ENCODE data around the gene C1QL4. TPM values are rescaled to one million over a fixed set of nuclear protein-coding genes. Genes with fewer than 3 reads are reported as not detected.

The C1QL4 gene
- total RNA-seq, 1 experiment from 2014 or later: 3.6 TPM

DNA sequence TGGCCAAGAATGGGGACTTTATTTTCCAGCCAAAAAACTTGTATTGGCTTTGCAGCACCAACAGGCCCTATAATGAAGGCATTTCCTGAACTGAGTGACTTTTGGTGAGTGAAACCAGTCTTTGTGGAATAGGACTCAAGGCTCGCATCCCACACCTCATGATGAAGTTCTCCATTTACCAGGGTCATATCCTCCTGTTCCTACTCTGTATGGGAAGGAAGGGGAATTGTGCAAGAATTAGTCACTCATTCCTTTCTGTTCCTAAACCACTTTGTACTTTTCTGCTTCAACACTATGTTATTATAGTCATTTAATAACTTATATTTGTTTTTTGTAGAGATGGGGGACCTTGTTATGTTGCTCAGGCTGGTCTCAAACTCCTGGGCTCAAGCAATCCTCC, 28.0 kb upstream of the C1QL4 start:
- Mint-ChIP-seq H3K4me1 (ENCODE audit: low read depth, unreplicated experiment) (no peaks in the 10 kb centered on the region), H3K36me3 (ENCODE audit: insufficient read depth, unreplicated experiment) (peaks cover 12% of the 10 kb centered on the region), H3K27ac (ENCODE audit: unreplicated experiment) (no peak overlapping the region), H3K9me3 (ENCODE audit: unreplicated experiment) (no peaks in the 10 kb centered on the region), H3K27me3 (ENCODE audit: insufficient read depth, unreplicated experiment) (no peaks in the 10 kb centered on the region), H3K4me3 (ENCODE audit: unreplicated experiment) (no peak overlapping the region)
- Histone ChIP-seq H3K27me3 (replicated peaks; ENCODE audit: control insufficient read depth, insufficient read depth, low read length) (no peaks in the 10 kb centered on the region), H3K4me1 (peaks cover 13% of the 10 kb centered on the region), H3K36me3 (ENCODE audit: control insufficient read depth, insufficient read depth, low read length) (no peaks in the 10 kb centered on the region), H3K9me3 (no peaks in the 10 kb centered on the region), H3K4me3 (ENCODE audit: low read depth, low read length) (no peak overlapping the region)
- ChIA-PET POLR2A (no interaction called here), CTCF (interaction anchor here (0.6 kb wide), 1 partner anchor 33 kb away, joined by 3 read pairs; no protein-coding TSS in a partner anchor)
- no TSS peak for BruUV-seq (replicated peaks)
- TF ChIP-seq, protein P1, sequence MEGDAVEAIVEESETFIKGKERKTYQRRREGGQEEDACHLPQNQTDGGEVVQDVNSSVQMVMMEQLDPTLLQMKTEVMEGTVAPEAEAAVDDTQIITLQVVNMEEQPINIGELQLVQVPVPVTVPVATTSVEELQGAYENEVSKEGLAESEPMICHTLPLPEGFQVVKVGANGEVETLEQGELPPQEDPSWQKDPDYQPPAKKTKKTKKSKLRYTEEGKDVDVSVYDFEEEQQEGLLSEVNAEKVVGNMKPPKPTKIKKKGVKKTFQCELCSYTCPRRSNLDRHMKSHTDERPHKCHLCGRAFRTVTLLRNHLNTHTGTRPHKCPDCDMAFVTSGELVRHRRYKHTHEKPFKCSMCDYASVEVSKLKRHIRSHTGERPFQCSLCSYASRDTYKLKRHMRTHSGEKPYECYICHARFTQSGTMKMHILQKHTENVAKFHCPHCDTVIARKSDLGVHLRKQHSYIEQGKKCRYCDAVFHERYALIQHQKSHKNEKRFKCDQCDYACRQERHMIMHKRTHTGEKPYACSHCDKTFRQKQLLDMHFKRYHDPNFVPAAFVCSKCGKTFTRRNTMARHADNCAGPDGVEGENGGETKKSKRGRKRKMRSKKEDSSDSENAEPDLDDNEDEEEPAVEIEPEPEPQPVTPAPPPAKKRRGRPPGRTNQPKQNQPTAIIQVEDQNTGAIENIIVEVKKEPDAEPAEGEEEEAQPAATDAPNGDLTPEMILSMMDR (IDR thresholded peaks at IDR 0.05; ENCODE audit: insufficient read depth in 1 of 2, low read depth in 1 of 2, low read length in 1 of 2, severe bottlenecking in 1 of 2, unreplicated experiment in 1 of 2): no peak
- no peak for DNase-seq
- intact Hi-C loops (cut with micrococcal nuclease; ENCODE audit: unreplicated experiment): no loop called here

DNA sequence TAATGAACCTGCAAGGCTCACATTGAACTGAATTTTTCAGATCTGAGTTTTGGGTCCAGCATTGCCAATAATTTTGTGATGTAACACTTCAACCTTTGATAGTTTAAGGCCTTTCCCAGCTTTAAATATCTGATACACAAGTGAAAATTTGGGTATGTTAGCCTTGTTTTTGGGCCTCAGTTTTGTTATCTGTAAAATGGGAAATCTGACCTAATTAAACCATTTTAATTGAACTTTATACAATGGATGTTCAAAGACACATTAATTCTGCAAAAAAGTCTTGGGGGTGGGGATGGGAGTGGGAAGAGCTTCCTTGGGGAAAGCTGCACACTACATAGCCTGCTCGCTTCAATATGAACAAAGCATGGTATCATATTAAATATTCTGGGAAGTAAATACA, 25.1 kb upstream of the C1QL4 start:
- Histone ChIP-seq H3K4me1 (no peaks in the 10 kb centered on the region), H3K27me3 (replicated peaks; ENCODE audit: control insufficient read depth, insufficient read depth, low read length) (no peaks in the 10 kb centered on the region), H3K9me3 (no peaks in the 10 kb centered on the region), H3K36me3 (ENCODE audit: control insufficient read depth, insufficient read depth, low read length) (no peaks in the 10 kb centered on the region), H3K4me3 (ENCODE audit: low read depth, low read length) (no peak overlapping the region)
- Mint-ChIP-seq H3K27me3 (ENCODE audit: insufficient read depth, unreplicated experiment) (no peaks in the 10 kb centered on the region), H3K4me1 (ENCODE audit: low read depth, unreplicated experiment) (peaks cover 9% of the 10 kb centered on the region), H3K36me3 (ENCODE audit: insufficient read depth, unreplicated experiment) (peaks cover 9% of the 10 kb centered on the region), H3K9me3 (ENCODE audit: unreplicated experiment) (no peaks in the 10 kb centered on the region), H3K4me3 (ENCODE audit: unreplicated experiment) (no peak overlapping the region), H3K27ac (ENCODE audit: unreplicated experiment) (no peak overlapping the region)
- ChIA-PET CTCF (interaction anchor here (0.8 to 1.3 kb wide), 4 partner anchors 14 to 152 kb away, joined by 3 to 4 read pairs (median 4); no protein-coding TSS in a partner anchor), POLR2A (no interaction called here)
- no peak for DNase-seq
- BruUV-seq (replicated peaks): no TSS peak
- intact Hi-C loops (cut with micrococcal nuclease; ENCODE audit: unreplicated experiment): no loop called here
- TF ChIP-seq, protein P1 (IDR thresholded peaks at IDR 0.05; ENCODE audit: insufficient read depth in 1 of 2, low read depth in 1 of 2, low read length in 1 of 2, severe bottlenecking in 1 of 2, unreplicated experiment in 1 of 2): no peak

DNA sequence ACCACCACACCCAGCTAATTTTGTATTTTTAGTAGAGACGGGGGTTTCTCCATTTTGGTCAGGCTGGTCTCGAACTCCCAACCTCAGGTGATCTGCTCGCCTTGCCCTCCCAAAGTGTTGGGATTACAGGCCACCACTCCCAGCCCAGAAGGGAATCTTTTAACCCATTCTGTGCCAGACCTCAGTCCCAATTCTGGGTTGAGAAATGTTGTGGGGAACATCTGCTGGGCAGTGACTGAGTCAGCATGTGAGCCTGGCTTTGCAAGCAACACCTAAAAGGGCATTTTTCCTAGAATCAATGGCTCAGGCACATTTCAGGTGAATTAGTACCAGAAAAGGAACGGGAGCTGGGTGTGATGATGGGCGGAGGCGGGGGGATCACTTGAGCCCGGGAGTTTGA, 22.7 kb upstream of the C1QL4 start:
- Mint-ChIP-seq H3K27ac (ENCODE audit: unreplicated experiment) (no peak overlapping the region), H3K4me1 (ENCODE audit: low read depth, unreplicated experiment) (peaks cover 9% of the 10 kb centered on the region), H3K4me3 (ENCODE audit: unreplicated experiment) (no peak overlapping the region), H3K9me3 (ENCODE audit: unreplicated experiment) (no peaks in the 10 kb centered on the region), H3K27me3 (ENCODE audit: insufficient read depth, unreplicated experiment) (no peaks in the 10 kb centered on the region), H3K36me3 (ENCODE audit: insufficient read depth, unreplicated experiment) (no peaks in the 10 kb centered on the region)
- Histone ChIP-seq H3K4me3 (ENCODE audit: low read depth, low read length) (no peak overlapping the region), H3K36me3 (ENCODE audit: control insufficient read depth, insufficient read depth, low read length) (no peaks in the 10 kb centered on the region), H3K9me3 (no peaks in the 10 kb centered on the region), H3K27me3 (replicated peaks; ENCODE audit: control insufficient read depth, insufficient read depth, low read length) (no peaks in the 10 kb centered on the region), H3K4me1 (no peaks in the 10 kb centered on the region)
- ChIA-PET CTCF (interaction anchor here (1.0 to 4.9 kb wide), 9 partner anchors 13 to 221 kb away, joined by 3 to 178 read pairs (median 16); partner anchors contain the start of genes DNAJC22 and TROAP), POLR2A (no interaction called here)
- TF ChIP-seq, protein P1 (IDR thresholded peaks at IDR 0.05; ENCODE audit: insufficient read depth in 1 of 2, low read depth in 1 of 2, low read length in 1 of 2, severe bottlenecking in 1 of 2, unreplicated experiment in 1 of 2): no peak
- no peak for DNase-seq
- intact Hi-C loops (cut with micrococcal nuclease; ENCODE audit: unreplicated experiment): loop anchor here (2.0 kb wide), 2 partner anchors 193 to 263 kb away; partner anchors contain the start of gene PRPF40B
- BruUV-seq (replicated peaks): no TSS peak
